NCI-H82 (cell line): ENCODE data around the gene UBD.

Experiments
- DNase-seq: peaks from one replicate; lab custom pipeline; 2025; lab: John Stamatoyannopoulos, UW

The UBD gene

DNA sequence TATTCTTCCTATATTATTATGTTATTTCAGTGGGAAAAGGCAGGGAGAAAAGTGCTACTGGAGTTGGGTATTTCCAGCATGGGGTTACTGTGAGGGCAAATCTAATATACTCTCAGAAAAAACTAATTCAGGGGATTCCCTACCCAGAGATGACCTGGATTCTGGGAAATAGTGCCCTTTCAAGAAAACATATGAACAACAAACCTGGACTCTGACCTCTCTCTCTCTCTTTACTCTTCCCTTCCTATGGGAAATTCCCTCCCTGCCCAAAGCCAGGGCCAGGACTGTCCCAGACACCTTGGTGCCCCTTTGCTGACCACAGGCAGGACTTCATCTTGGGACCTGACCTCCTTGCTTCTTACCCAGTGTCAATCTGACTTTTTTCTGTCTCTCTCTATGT lies 1.6 kb upstream of the UBD start:
- DNase-seq = no peak

DNA sequence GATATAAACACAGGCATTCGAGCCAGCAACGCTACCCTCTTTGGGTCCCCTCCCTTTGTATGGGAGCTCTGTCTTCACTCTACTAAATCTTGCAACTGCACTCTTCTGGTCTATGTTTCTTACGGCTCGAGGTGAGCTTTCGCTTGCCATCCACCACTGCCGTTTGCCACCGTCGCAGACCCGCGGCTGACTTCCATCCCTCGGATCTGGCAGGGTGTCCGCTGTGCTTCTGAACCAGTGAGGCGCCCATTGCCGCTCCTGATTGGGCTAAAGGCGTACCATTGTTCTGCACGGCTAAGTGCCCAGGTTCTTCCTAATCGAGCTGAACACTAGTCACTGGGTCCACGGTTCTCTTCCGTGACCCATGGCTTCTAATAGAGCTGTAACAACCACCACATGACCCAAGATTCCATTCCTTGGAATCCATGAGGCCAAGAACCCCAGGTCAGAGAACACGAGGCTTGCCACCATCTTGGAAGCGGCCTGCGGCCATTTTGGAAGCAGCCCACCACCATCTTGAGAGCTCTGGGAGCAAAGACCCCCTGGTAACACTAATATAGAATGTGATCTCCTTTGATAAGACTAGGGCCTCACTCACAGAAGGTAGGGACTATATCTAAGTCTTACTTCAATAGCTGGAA lies 973 bp downstream of the UBD start:
- DNase-seq = no peak

DNA sequence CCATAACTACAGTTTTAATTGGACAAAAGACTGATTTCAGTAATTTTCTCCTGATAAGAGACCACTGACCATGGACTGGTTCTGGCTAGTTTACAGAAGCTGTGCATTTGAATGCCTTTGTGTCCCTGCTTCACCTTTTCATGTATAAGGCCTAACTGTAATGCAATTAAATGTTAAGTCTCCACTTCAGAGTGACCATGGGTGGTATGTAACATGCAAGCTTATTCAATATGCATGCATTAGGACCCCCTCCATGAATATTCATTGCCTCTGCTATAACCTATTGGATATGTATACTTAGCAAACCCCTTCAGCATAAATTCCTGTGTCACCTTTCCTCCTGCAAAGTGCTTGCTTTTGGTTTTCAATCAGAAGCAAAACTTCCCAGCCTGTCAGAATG lies 2.2 kb downstream of the UBD start:
- no peak for DNase-seq

DNA sequence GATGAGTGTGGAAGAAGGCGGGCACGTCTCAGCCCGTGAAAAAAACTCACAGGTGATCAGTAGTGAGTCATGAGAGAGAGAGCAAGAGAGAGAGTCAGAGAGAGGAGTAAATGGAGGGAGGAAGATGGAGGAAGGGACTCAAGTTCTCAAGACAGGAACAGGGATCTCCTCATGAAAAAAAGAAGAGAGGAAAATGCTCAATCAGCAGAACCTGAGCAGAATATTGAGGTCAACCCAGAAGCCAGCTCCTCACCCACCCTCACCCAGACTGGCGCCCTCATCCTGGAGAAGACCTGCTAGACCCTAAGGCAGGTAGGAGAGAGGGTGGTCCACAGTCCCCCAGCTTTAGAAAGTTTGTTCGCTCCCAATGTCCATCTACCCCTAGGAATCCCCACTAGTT lies 4.8 kb downstream of the UBD start:
- no peak for DNase-seq

DNA sequence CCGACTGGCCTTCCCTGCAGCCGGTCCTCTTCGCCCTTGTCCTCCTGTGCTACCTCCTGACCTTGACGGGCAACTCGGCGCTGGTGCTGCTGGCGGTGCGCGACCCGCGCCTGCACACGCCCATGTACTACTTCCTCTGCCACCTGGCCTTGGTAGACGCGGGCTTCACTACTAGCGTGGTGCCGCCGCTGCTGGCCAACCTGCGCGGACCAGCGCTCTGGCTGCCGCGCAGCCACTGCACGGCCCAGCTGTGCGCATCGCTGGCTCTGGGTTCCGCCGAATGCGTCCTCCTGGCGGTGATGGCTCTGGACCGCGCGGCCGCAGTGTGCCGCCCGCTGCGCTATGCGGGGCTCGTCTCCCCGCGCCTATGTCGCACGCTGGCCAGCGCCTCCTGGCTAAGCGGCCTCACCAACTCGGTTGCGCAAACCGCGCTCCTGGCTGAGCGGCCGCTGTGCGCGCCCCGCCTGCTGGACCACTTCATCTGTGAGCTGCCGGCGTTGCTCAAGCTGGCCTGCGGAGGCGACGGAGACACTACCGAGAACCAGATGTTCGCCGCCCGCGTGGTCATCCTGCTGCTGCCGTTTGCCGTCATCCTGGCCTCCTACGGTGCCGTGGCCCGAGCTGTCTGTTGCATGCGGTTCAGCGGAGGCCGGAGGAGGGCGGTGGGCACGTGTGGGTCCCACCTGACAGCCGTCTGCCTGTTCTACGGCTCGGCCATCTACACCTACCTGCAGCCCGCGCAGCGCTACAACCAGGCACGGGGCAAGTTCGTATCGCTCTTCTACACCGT lies 6.1 kb downstream of the UBD start:
- no peak for DNase-seq

DNA sequence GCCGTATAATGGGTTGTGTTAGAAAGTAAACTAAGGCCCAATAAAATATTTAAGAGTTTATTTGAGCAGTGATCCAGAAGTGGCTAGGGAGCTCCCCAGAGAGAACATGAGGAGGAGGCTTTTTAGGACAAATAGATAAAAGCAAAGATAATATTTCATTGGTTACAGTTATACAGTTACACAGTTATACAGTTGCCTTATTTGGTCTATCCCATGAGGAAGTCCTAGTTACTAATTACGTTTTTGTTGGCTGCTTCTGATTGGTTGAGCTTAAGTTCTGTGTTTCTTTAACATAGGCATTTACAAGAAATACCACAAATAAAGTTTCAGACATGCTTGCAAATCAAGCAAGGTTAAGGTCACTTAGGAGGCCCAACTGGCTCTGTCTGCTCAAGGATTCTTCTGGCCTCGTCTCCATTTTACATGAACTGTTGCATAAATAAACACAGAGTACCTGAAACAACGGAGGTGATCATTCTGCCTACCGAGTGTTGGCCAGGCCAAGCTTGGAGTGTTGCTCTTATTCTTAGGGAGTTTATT lies 7.0 kb downstream of the UBD start:
- DNase-seq = peak; percentile 8

DNA sequence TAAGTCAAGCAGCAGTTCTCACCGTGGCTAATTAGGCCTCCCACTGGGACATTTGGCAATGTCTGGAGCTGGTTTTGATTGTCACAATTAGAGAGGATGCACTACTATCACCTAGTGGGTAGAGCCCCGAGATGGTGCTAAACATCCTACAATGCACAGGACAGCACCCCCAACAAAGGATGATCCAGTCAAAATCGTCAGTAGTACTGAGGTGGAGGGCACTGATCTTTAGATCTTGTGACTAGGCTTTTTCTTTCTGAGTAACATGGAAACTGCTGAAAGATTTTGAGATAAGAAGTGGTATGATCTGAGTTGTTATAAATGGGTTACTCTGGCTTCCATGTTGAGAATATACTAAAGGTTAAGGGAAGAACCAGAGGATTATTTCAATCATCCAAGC lies 12.0 kb downstream of the UBD start:
- no peak for DNase-seq

DNA sequence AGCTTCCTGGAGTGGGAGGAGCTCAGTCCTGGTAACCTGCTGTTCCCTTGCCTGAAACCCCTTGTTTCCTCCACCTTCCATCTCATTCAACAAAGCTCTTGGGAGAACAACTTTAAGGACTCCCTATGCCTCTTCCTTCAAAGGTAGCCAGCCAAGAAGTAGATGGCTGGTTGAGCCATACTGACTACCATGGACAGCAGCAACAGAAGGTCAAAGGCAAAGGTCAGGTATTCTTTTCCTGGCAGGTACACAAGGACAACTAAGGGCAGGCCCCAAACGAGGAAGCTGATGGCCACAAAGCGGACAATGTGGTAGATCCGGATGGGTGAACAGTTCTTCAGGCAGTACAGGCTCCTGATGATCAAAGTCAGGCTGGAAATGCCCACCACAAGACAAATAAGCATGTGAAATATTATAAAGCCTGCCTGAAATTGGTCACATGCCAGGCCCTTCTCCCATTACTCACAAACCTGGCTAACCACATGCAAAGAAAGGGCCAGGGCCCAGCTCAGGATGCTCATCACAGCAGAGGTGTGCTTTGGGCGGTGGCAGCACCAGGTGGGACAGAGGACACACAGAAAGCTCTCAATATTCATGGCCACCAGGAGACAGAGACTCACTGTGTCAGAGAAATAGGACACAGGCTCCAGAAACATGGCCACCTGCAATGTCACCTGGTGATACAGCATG lies 21.7 kb downstream of the UBD start:
- no peak for DNase-seq

DNA sequence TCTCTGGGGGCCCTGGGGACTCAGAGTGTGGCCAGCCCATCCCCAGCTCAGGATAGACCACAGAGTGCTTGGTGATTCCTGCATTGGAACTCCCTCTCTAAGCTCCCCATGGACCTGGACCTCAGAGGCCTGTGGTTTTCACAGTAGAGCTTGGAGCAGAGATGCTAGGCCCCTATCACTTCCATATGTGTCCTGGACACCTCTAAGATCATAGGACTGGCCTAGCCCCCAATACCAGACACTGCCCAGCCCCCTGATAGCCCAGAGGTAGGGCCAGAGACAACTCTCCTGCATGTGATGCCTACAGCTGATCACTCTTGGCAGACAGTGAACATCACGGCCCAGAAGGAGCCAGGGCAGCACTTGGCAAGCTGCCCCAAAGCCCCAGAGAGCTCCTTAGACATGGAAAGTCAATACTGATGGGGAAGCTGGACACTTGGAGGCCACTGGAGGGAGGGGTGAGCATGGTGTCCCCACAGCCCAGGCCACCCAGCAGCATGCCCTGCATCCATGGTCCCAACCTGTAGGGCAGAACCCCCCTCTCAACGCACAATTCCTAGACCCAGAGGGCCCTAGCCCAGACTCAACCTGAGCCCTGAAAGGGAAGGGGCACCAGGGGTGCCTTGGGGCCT lies 27.1 kb downstream of the UBD start:
- no peak for DNase-seq

DNA sequence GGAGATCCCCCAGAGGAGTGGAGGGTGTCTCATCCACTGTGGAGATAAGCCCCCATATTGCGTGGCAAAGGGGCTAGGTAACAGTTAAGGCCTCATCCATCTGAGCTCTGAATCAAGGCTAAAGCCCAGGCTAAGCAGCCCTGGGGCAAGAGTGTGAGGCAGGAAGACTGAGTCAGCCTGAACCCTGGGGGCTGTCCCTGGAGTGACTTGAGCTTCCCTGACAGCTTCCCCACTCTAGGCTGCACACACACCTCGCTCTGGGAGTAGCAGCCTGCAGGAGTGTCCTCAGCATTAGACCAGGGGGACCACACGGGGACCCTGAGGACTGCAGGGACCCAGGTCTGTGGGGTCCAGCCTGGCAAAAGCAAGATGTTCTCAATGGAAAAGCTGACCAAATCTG lies 27.9 kb downstream of the UBD start:
- no peak for DNase-seq

DNA sequence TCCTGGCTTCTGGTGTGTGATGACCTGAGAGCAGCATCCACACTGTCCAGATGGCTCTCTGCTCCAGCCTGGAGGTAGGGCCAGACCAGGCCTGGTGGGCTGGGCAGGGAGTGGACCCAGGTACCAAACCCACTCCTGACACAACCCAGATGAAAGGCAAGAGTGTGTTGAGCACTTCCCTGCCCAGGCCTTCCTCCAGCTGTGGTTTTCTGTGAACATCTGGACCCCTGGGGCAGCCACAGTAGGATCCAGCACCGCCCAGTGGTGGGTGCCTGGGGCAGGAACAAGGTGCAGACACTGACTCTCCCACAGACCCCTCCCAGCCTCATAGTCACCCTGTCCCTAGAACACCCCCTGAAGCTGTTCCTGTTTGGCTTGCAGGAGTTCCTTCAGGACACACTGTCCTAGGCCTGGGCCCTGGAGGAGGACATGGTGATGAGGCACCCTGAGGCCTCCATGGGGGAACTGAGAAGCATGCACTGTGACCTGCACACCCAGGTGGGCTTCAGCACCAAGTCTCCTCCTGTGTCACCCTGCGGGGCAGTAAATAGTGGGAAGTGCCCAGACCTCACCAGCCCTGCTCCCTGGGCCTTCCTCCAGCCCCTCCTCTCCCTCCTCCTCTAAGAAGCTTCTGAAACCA lies 28.7 kb downstream of the UBD start:
- DNase-seq = no peak

DNA sequence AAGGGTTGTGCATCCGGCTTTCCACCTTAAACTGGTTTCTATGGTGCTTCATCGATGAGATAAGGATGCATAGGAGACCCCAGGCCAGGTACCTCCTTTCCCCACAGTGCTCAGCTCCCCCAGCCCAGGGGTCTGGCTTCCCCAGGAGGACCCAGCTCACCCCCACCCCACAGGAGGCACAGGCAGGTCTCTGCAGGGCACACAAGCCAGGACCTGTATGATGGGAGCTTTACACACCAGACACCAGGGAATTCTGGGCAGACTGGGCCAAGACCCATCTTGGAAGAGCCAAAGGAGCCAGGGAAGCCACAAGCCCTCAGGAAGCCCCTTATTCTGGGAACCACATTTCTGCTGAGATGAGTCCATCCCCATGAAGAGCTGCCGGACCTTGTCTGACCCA lies 29.6 kb downstream of the UBD start:
- DNase-seq = no peak

DNA sequence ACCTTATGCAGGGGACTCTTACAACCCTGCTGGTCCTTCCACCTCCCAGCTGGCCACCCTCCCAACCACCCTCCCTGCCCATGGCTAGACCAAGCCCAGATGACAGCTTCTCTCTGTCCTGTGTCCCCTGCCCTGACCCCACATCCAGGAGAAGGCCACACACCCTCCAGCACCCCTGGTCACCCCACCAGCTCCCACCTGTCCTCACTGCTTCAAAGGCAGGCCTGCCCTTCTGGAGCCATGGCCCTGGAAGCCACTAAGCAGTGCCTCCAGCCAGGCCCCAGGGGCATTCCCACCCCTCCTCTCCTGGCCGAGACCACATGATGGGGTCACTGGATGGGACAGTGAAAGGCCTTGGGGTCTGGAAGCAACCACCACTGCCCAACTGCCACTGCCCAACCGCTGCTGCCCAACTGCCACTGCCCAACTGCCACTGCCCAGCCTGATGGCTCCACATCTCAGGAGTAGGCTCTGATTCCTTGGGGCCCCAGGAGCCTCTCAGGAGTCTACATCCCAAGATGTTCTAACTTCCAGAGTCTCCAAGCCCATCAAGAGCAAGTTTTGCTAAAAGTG lies 30.5 kb downstream of the UBD start:
- DNase-seq = no peak

DNA sequence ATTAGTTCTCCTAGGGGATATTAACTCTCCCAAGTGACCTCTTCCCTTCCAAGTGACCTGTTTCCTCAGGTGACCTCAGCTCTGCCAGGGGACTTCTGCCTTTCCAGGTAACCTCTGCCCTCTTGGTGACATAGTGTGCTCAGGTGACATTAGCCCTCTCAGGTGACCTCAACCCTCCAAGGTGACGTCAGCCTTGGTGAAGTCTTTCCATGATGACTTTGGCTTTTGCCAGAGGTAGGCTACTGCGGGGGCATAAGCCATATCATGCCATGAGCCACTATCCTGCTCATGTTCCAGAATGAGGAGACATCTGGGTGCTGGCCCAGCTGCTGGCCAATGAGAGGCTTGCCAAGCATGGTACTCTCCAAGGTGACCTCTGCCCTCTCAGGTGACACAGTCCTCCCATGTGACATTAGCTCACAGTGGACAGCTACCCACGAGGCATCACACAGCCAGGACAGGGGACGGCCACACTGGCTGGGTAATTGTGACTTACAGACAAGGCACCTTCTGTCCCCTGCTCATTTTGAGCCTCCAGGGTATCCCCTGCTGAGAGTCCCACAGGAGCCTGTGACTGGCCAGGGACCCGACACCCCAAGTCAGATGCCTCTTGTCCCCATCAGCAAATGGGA lies 31.1 kb downstream of the UBD start:
- no peak for DNase-seq

DNA sequence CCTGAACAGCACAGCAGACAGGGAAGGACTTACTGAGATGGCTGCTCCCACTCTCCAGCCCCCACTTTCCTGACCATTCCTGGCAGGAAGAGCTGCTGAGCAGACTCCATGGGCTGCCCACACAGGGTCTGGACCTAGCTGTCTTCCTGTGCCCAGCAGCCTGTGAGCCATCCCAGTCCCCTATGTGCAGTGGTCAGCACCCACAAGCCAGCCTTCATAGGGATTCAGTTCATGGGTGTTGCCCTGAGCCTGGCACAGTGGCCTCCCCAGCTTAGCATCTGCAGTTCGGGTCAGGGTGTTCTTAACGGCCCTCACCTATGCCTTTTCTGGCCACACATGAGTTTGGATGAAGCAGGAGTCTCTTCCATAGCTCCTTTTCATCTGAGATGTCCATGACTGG lies 32.0 kb downstream of the UBD start:
- no peak for DNase-seq

DNA sequence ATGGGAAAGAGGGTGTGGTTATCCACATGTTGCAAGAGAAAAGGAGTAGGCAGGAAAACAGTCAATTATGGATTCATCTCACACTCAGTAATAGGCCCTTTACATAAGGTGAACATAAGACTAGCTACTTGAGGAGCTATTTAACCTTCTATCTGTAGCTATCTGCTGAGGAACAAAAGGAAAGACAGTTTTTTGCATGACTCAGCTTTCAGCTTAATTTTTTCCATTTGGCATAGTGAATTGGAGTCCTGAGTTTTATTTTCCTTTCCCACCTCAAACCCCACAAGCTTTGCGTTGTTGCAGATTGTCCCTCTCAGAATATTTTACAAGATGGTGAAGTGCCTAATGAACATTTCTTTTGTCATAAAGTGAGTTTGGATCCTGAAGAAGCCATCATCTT lies 32.4 kb downstream of the UBD start:
- DNase-seq = no peak

DNA sequence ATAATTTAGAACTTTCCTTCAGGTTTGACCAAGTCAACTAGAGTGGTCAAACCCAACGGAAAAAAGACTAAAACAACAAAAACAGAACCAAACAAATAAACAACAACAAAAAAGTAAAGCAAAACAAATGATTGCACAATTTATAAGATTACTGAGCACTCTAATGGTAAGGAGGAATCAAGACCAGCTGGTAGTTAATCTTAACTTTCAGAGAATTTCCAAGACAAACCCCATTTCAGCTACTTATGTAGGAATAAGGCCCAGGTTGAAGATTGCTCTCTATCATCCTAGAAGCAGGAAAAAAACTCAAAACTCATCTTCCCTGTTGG lies 34.3 kb downstream of the UBD start:
- DNase-seq = no peak

DNA sequence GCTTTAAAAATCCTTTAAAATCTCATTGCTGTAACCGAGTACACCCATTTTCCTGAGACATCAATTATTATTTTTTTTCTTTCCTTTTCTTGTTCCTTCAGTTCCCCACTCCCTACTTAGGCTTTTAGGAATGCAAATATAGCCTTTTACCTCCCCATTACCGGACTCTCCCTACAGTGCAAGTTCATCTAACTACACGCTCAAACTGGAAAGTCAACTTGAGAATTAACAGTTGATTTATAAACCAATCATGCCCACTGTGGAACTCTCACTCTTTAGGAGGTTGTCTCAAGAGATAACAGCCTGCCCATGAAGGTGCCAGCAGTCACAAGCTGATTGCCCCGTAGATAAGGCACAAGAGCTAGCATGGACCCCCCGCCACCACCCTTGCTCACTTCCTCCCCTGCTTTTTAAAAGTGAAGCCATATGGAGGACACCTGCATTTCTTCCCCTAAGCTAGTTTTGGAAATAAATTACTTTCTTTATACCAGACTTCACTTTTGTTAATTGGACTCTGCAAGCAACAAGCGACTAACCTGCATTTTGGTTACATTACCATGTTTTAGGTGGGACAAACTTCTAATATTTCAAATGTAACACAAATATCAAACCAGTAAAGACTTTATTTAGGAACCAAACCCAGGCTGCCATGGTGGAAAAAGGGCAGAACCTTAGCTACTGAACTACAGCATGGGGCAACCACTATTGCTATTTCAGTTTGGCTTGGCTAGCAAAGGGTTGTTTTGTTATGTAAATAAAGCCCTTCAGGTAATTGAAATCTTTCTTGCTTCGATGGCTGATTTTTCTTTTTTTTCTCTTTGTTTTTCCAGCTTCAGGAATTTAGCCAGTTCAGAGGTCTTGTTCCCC lies 34.9 kb downstream of the UBD start:
- no peak for DNase-seq

DNA sequence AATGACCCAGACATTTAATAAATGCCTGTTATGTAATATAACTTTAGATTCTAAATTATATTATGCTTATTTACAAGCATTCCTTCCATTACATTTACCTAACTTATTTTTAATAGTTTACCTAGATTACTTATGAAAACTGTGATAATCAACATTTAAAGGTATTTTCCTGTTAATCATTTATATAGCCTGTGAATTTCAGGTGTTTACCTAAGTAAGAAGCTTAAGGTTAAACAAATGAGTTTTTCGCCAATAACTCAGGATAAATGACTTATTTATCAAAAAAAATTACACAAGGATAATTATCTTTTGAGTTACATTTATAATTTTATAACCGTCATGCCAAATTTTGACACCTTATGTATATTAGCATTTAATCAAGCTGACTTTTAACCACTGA lies 35.5 kb downstream of the UBD start:
- no peak for DNase-seq

DNA sequence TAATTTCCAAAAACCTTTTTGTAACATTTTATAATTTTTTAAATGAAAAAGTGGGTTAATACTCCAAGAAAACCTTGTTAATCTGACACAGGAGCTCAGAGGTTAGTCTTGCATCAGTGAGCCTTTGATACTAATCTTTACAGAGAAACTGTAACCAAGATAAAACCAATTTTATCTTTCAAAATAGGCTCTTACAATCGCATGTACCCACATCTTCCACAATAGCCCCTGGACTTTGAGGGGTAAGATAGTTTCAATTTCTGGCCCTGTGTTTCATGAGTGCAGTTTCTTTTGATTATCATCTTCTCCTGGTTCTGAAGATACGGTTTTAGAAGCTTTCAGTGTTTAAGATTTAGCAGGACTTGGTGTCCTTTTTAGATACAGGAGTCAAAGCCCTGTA lies 37.3 kb downstream of the UBD start:
- DNase-seq = no peak
